G401 (cell line): ENCODE results near the gene DNAAF8. TPM values are rescaled to one million over a fixed set of nuclear protein-coding genes. Genes with fewer than 3 reads are reported as not detected.
"Not testable (repeated sequence)": the region's sequence is repeated elsewhere in the genome, so short reads cannot be mapped to it uniquely, and the experiment has no call there.

Source experiments
- DNase-seq: peaks from one replicate; pipeline ENCODE4 v3.0.0-alpha.2; 2015; ENCODE audit warnings: low spot score
- in situ Hi-C: cut with HindIII; loops from 2 replicates; pipeline ENCODE4 v1.10.0; 2016; ENCODE audit warnings: low sequenced_read_pairs, mixed read lengths
- total RNA-seq: library from RNA; depleted of rRNA; stranded (reverse); fragments of >200 nt; shearing (Covaris generic); gene quantifications from 2 replicates; pipeline ENCODE4 v1.2.3, GENCODE V29; 2014

DNAAF8 gene
- total RNA-seq, 1 experiment from 2014 or later = not detected

DNA sequence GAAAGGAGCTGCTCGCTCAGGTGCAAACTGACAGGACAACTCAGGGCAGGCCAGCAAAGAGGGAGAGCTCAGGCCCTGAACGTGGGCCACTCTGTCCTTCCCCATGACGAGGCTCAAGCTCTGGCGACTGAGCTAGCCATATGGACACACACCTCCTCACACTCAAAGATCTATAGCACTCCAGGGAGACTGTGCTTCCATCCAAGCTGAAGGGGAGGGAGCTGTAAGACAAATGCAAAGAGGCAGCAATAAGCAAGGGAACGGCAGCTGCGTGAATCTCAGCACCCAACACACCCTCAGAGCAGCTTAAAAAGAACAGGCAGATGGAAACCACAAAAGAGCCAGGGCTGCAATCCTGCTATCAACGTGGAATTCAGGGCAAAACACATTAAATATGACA lies 27.5 kb upstream of the DNAAF8 start:
- DNase-seq = no peak
- in situ Hi-C loops = no loop called here

DNA sequence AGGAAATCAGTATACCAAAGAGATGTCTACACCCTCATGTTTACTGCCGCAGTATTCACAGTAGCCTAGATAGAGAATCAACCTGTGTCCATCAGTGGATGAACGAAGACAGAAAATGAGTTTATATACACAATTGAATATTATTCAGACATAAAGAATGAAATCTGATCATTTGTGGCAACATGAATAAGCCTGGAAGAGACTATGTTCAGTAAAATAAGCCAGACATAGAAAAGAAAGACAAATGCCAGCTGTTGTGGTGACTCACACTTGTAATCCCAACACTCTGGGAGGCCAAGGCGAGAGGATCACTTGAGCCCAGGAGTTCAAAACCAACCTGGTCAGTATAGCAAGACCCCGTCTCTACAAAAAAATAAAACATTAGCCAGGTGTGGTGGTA lies 24.9 kb upstream of the DNAAF8 start:
- in situ Hi-C loops = no loop called here
- no peak for DNase-seq

DNA sequence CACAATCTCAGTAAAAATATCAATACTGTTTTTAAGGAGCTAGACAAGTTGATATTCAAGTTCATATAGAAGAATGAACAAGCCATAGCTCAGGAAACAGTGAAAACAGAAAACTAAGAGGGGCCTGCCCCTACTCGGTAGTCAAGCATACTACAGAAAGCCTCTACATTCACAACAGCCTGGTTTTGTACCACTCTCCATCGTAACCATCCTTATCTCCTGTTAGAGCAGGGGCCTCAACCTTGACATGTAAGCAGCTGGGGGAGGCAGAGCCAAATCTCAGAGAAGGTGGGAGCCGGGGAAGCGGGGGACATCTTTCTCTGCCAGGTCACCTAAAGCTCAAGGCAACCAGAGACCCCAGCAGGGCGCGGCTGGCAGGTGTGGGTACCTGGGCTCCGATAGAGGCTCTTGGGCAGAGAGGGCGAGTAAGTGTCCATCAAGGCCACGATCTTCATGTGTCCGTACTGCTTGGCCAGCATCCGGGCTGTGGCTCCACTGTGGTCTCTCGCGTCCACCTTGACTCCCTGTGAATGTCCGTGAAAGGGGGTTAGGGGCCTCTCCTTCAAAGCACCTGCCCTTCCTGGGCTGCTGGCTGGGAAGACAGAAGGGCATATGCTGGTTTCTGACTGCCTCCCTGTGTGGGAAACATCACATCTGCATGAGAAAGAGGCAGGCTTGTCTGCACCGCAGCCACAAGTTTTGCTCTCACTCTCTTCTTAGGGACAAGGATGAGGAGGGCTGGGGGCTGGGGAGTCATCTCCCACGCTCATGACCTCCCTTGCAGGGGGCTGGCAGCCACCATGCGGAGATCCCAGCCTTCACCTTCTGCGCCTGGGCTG lies 20.5 kb upstream of the DNAAF8 start:
- in situ Hi-C loops = no loop called here
- no peak for DNase-seq

DNA sequence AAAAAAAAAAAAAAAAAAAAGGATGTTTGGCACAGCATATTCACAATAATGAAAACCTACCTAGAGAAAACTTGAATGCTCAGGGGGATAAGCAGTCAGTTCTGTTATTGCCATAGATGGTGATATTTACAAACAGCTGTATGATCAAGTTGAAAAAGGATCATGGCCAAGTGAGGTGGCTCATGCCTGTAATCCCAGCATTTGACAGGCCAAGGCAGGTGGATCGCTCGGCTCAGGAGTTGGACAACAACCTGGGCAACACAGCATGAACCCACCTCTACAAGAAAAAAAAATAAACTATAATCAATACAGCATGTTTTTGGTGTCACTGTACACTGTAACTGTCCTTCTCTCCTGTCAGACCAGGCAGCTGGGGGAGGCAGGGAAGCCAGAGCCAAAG lies 19.3 kb upstream of the DNAAF8 start:
- in situ Hi-C loops = no loop called here
- DNase-seq = no peak

DNA sequence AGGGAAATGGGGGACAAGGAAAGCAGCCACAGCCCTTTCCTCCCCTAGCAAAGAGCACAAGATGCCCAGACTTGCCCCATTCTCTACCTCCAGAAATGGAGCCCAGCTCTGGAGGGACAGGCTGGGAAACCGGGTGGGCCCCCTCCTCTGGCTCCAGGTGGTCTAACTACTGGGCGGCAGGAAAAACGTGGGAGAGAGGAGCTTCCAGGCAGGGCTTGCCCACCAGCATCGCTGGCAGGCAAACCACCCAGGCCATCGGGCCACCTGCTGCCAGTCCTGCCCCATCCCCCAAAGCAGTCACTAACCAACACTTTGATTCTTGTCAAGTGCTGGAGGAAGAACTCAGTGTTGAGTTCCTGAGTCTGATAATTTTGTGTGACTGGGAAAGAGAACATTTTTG lies 15.9 kb upstream of the DNAAF8 start:
- DNase-seq = no peak
- in situ Hi-C loops = no loop called here

DNA sequence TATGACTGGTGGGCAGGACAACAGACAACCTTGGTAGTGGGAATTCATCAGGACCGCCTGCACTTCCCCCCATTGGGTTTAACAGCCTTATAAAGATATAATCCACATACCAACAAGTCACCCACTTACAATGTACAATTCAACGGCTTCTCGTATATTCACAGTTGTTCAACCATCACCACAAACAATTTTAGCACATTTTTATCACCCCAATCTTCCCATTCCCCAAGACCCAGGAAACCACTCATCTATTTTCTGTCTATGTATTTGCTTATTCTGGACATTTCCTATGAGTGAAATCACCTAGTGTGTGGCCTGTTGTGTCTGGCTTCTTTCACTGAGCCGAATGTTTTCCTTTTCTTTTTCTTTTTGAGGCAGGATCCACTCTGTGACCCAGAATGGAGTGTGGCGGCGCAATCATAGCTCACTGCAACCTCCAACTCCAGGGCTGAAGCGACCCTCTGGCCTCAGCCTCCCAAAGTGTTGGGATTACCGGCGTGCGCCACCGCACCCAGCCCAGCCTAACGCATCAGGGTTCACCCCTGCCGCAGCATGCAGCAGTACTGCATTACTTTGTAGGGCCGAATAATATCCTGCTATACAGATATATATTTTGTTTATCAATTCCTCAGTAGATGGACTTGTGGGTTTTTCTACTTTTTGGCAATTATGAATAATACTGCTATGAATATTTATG lies 11.1 kb upstream of the DNAAF8 start:
- in situ Hi-C loops = loop anchor here (10.0 kb wide), 1 partner anchor 112 kb away; no protein-coding TSS in a partner anchor
- DNase-seq = no peak

DNA sequence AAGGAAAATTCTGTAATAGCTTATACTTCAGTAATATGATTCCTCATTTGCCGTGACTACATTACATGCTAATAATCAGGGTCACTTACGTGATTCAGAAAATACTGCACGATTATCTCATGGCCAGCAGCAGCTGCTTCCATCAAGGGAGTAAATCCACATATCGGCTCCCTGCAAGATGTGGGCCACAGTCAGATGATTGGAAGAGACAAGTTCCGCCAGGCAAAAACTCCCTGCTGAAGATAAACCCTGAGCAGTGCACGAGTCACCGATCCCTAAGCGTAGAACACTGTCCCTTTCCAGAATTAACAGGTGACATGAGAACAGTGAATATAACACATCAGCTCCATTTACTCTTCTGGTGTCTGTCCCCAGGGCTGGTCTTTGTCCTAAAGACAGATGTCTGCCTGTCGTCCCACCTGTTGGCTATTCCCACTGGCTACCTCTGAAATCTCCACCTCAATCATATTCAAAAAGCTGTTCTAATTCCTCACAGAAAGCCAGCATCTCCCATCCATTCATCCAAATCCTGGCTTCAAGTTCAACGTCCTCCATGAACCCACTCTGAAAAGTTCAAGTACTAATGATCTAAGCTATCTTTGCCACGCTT lies 9.6 kb upstream of the DNAAF8 start:
- in situ Hi-C loops = loop anchor here (10.0 kb wide), 1 partner anchor 110 kb away; no protein-coding TSS in a partner anchor
- DNase-seq = no peak

DNA sequence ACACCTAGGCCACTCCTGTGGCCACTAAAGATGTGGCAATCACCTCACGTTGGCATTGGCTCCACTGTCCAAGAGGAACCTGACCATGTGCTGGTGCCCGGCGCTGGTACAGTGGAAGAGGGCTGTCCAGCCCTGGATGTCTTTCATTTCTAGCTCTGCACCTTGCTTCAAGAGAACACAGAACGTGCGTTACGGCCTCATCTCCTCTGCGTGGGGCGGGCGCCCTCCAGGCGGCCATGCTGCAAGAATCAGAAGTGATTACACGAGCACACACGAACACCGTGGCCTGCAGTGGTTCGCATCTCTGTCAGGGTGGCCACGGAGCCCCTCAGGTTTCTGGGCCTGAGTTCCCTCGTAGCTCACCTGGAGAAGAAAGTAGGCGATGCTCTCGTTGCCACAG lies 7.7 kb upstream of the DNAAF8 start:
- in situ Hi-C loops = loop anchor here (10.0 kb wide), 1 partner anchor 108 kb away; no protein-coding TSS in a partner anchor

DNA sequence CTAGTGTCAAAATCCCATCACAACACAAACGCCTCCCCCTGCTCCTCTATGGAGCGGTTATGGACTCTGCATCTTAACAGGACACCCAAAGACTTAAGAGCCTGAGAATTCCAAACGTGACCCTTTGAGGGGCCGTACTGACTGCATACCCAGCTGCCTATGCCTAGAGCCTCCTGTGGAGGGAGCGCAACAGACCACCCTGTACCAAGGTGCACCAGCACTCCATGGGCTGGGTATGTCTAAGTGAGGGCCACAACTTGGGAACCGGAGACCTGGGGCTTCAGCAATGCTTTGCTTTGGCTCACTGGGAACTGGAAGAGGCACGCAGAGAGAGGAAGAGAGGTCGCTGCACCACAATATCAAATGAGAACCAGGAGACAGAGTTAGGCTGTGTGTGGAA lies 5.7 kb upstream of the DNAAF8 start:
- DNase-seq = no peak
- in situ Hi-C loops = loop anchor here (10.0 kb wide), 1 partner anchor 106 kb away; no protein-coding TSS in a partner anchor

More for the DNA sequence above, 7.7 kb upstream of the DNAAF8 start:
- no peak for DNase-seq

DNA sequence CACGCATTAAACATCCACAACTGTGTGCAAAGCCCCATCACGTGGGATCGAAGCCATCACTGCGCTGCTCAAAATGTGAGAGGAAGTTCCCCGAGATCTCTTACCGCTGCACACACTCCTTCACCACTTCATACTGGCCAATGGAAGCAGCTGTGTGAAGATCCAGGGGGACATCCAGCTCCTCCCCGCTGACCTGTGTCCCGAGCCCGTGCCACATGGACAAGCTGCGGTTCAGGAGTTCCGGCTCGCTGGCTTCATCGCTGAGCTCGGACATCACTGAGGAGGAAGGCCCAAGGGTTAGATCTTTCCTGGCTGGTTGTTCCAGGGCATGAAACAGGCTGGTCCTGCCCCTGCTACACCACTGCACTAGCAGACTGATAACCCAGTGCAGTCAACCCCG lies 4.5 kb upstream of the DNAAF8 start:
- DNase-seq = no peak
- in situ Hi-C loops = loop anchor here (10.0 kb wide), 1 partner anchor 105 kb away; no protein-coding TSS in a partner anchor

DNA sequence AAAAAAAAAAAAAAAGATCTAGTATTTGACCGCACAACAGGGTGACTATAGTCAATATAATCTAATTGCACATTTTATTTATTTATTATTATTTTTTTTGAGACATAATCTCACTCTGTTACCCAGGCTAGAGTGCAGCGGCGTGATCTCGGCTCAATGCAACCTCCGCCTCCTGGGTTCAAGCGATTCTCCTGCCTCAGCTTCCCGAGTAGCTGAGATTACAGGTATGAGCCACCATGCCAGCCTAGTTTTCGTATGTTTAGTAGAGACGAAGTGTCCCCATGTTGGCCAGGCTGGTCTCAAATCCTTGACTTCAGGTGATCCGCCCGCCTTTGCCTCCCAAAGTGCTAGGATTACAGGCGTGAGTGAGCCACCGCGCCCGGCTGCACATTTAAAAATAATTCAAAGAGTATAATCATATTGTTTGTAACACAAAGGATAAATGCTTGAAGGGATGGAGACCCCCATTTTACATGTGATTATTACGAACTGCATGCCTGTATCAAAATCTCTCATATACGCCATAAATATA lies 1.1 kb upstream of the DNAAF8 start:
- in situ Hi-C loops = no loop called here
- DNase-seq = peak; percentile 17

DNA sequence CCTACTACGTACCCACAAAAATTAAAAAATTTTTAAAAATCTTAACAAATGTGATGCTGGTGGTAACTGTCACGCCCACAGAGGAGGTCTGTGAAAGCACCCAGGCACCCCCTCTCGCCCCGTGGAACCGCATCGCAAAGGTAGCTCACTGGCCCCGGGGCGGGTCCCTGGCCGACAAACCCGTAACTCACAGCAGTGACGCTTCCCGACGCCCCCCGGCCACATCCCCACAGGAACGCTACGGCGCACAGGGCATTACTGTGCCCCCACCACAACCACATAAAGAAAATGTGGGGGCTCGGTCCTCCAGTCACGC lies 632 bp upstream of the DNAAF8 start:
- DNase-seq = peak; percentile 7
- in situ Hi-C loops = no loop called here

DNA sequence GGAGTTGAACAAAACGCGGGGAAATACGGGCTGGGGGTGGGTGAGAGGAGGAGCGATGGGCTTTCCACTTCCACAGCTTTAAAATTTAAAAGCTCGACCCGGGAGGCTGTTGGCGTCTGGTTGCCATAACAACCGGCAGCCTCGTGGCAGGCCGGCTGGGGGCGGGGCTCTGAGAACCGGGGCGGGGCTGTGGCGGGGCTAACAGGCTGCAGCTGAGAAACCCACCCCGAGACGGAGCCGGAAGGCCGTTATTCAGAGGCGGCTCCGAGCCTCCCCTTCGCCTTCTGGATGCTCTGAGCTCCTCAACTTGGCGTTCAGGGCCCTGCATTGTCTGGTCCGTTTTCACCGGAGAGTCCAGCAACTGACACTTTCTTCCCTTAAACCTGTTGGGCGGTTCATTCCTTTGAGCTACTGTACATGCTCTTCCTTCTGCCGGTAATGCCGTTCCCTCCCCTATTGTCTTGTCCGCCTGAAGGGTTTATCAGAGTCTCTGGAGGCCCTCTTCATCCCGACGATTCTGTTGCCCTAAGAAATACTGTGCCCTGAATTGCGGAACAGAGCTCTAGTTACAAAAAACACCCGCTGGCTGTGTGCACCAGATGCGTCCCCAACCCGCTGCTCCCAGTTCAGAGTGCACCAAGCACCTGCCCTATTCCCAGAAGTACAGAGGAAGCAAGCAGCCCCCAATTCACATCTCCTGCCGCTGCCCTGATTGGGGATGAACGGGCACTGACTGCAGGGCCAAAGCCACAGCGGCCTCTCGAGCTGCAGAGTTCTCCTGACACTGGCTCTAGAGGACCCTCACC lies 596 bp downstream of the DNAAF8 start:
- DNase-seq = peak; percentile 72

DNA sequence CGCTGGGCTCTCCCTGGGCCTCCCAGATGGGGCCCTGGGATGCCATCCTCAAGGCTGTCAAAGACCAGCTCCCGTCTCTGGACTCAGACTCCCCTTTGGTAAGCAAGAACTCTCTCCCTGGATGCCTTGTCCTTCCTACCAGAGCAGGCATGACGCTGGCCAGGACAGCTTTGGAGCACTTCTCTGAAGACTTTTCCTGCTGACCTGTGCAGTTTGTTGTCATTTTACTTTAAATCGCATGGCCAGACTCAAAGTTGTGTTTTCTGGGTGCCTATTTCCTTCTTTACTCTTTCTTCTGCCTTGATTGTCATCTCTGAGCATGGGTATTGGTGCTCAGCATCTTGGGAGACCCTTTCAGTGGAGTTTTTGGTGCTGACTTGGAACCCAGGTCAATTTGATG lies 2.2 kb downstream of the DNAAF8 start:
- no peak for DNase-seq
- in situ Hi-C loops = no loop called here

More for the DNA sequence above, 596 bp downstream of the DNAAF8 start:
- in situ Hi-C loops = no loop called here

DNA sequence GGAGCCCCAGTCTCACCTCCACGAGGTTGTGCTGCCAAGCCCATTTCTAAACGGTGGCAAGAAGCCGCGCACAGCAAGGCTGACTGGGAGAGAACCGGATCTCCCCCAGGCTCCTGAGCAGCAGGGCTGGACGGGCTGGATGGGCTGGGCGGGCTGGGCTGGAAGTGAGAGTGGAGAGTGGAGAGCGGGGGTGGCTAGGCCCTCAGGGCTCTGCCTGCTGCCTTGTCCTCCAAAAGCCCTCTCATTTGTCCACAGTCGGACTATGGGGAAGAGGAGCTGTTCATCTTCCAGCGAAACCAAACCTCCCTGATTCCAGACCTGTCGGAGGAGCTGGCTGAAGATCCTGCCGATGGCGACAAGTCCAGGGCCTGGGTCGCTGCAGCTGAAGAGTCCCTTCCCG lies 3.2 kb downstream of the DNAAF8 start:
- in situ Hi-C loops = no loop called here
- no peak for DNase-seq

DNA sequence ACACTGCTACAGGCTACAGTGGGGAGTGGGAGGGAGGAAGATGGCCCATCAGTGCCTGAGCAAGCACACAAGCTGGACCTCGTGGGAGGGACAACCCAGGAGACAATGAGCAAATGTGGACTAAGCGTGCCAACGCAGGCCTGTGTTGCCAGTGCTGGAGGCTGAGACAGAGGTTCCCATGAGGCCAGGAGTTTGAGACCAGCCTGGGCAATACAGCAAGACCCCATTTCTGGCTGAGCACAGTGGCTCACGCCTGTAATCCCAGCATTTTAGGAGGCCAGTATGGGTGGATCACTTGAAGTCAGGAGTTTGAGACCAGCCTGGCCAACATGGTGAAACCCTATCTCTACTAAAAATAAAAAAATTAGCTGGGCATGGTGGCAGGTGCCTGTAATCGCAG lies 4.0 kb downstream of the DNAAF8 start:
- in situ Hi-C loops, DNase-seq: not testable (repeated sequence)

DNA sequence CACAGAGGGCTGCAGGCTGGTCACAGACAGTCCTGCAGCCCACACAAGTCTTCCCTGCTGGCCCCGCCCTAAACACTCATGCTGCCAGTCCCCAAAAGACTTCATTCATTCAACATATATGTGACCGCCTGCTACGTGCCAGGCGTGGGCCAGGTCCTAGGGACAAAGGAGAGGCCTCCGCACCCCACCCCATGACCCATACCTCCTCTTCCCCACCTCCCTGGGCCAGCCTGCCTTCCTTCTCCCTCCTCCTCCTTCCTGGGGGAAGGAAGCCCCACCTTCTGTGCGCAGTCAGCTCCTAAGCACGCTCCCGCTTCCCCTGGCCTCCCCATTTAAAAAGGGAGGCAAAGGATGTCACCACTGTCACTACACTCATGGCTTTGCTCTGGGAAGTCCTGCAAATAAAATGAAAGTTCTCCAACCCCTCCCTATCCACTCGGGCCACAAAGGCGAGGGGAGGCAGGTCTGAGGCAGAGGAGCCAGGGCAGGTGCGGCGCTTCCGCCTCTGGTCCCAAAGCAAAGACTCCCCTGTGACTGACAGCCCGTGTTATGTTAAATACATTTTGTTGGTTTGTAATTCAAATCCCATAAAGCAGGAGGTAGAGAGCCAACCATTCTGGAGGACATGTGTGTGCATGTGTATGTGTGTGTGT lies 9.0 kb downstream of the DNAAF8 start:
- in situ Hi-C loops = no loop called here
- no peak for DNase-seq

DNA sequence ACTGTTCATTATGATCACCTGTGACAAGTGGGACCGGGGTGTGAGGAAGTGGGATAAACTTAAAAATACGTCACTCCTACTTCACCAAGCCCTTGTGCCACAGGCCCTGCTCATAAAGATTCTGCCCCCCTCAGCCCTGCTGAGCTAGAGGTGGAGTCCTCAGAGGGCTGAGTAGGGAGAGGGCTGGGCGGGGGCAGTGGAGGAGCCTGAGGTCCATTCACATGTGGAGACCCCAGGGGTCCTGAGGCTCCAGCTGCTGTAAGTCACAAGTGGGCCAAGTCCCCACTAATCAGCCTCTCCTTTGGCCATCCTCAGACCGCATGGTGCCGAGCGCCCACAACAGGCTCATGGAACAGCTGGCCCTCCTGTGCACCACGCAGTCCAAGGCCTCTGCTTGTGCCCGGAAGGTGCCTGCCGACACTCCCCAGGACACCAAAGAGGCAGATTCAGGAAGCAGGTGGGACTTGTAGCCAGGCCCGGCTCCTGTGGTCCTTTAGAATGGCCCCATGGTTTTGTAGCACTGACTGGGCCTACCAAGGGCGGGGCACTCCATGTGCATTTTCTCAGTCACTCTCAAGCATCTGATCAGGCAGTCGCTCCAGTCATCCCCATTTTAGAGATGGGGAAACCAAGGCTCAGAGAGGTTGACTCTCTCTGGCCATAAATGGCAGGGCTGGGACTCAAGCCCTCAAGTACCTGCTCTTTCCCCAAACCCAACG lies 10.4 kb downstream of the DNAAF8 start:
- in situ Hi-C loops = no loop called here
- DNase-seq = no peak
